Measurements from ENCODE around the gene CCDC102B. TPM values are rescaled to one million over a fixed set of nuclear protein-coding genes. Genes with fewer than 3 reads are reported as not detected.

The CCDC102B gene
- total and polyA plus RNA-seq, 11 donors: 3.0 to 16.1 (median 5.3) TPM

- WGBS, 4 donors: 83 to 95% (median 88%) methylated on average over 2 of the region's 2 CpGs
- H3K4me1 ChIP-seq: no peaks in the 10 kb centered on the region
- H3K4me3 ChIP-seq: no peak overlapping the region
- no peaks in the 10 kb centered on the region for H3K27me3 ChIP-seq
- no peaks in the 10 kb centered on the region for H3K36me3 ChIP-seq
- ATAC-seq (no peak), DNase-seq (no peak)
- H3K9me3 ChIP-seq: peaks cover 0 to 6% (median 0%) of the 10 kb centered on the region in 12 donors
- intact Hi-C loops (cut with DNase I): no loop called here
- TF ChIP-seq POLR2A (IDR thresholded peaks at IDR 0.05): no peak
- TF ChIP-seq CTCF (IDR thresholded peaks at IDR 0.05): no peak
- H3K27ac ChIP-seq: no peak overlapping the region
Measured at GRCh38 chr18:68915061-68915460, 117.2 kb downstream of the CCDC102B start.

DNA sequence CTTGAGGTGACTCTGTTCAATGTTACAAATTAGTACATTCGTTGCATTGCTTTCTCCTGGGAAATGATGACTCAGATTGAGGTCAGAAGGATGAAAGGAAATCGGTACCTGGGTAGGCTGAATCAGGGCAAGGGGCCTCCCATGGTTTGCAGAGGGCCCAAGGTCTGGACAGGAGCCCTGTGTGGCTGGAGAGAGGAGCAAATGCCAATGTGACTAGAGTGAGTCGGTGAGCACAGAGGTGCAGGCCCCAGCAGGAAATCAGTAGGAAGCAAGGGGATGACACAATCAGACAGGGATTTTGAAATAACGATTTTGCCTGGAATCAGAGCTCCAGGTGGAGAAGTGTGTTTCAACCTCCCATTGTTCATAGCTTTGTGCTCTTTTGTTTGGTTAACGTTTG, 118.9 kb downstream of the CCDC102B start:
- Histone ChIP-seq H3K4me3 (no peak overlapping the region), H3K27me3 (no peaks in the 10 kb centered on the region), H3K4me1 (no peaks in the 10 kb centered on the region), H3K36me3 (no peaks in the 10 kb centered on the region), H3K9me3 (no peaks in the 10 kb centered on the region), H3K27ac (no peak overlapping the region)
- no peak for TF ChIP-seq POLR2A (IDR thresholded peaks at IDR 0.05)
- no peak for TF ChIP-seq CTCF (IDR thresholded peaks at IDR 0.05)
- intact Hi-C loops (cut with DNase I): no loop called here
- DNase-seq: no peak
- ATAC-seq: no peak
- 63 to 74% (median 66%) methylated on average over 5 of the region's 5 CpGs for WGBS, 4 donors

DNA sequence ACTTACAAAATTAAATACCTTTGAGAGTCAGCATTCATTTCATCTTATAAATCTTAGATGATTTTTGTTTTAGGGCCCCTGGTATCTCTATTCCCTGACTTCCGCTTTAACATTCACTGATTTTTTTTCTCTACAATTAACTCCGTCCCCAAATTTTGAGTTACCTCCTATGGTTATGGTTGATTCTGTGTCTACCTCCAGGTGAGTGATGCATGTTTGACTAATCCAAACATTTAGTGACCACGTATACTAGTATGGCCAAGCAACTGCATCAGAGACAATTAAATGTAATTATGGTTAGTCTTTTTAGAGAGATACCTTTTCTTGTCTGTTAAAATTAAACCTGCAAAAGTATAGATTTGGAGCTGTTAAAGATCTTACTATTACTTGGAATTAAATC, 120.3 kb downstream of the CCDC102B start:
- Histone ChIP-seq H3K4me3 (no peak overlapping the region), H3K9me3 (no peaks in the 10 kb centered on the region), H3K36me3 (no peaks in the 10 kb centered on the region), H3K27ac (no peak overlapping the region), H3K4me1 (no peaks in the 10 kb centered on the region), H3K27me3 (no peaks in the 10 kb centered on the region)
- DNase-seq (no peak), ATAC-seq (no peak)
- TF ChIP-seq CTCF (IDR thresholded peaks at IDR 0.05) (no peak), POLR2A (IDR thresholded peaks at IDR 0.05) (no peak)
- intact Hi-C loops (cut with DNase I): no loop called here
- WGBS, 4 donors: 91 to 96% (median 92%) methylated on average over 3 of the region's 3 CpGs

DNA sequence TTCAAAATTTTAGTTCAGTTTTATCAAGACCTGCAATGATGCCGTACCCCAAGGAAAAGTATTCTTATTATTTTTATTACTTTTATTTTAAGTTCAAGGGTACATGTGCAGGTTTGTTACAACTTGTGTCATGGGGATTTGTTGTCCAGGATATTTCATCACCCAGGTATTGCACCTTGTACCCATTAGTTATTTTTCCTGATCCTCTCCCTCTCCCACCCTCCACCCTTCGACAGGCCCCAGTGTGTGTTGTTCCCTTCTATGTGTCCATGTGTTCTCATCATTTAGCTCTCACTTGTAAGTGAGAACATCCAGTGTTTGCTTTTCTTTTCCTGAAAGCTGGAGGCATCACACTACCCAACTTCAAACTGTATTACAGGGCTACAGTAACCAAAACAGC, 122.0 kb downstream of the CCDC102B start:
- intact Hi-C loops (cut with DNase I): no loop called here
- ATAC-seq: no peak
- 82 to 92% (median 88%) methylated on average over 2 of the region's 2 CpGs for WGBS, 4 donors
- no peak for DNase-seq
- no peaks in the 10 kb centered on the region for H3K4me1 ChIP-seq
- TF ChIP-seq CTCF (IDR thresholded peaks at IDR 0.05): no peak
- no peak for TF ChIP-seq POLR2A (IDR thresholded peaks at IDR 0.05)
- H3K36me3 ChIP-seq: no peaks in the 10 kb centered on the region
- no peaks in the 10 kb centered on the region for H3K9me3 ChIP-seq
- no peak overlapping the region for H3K4me3 ChIP-seq
- no peak overlapping the region for H3K27ac ChIP-seq
- H3K27me3 ChIP-seq: no peaks in the 10 kb centered on the region
